T-helper 22 cell (primary cell): ENCODE measurements around the gene RAB3GAP2.
"Not testable (repeated sequence)": the region's sequence is repeated elsewhere in the genome, so short reads cannot be mapped to it uniquely, and the experiment has no call there.

Experiments
- DNase-seq: peaks from one replicate; pipeline ENCODE4 v3.0.0-alpha.2; 2020; ENCODE audit warnings: low read depth

RAB3GAP2 gene

DNA sequence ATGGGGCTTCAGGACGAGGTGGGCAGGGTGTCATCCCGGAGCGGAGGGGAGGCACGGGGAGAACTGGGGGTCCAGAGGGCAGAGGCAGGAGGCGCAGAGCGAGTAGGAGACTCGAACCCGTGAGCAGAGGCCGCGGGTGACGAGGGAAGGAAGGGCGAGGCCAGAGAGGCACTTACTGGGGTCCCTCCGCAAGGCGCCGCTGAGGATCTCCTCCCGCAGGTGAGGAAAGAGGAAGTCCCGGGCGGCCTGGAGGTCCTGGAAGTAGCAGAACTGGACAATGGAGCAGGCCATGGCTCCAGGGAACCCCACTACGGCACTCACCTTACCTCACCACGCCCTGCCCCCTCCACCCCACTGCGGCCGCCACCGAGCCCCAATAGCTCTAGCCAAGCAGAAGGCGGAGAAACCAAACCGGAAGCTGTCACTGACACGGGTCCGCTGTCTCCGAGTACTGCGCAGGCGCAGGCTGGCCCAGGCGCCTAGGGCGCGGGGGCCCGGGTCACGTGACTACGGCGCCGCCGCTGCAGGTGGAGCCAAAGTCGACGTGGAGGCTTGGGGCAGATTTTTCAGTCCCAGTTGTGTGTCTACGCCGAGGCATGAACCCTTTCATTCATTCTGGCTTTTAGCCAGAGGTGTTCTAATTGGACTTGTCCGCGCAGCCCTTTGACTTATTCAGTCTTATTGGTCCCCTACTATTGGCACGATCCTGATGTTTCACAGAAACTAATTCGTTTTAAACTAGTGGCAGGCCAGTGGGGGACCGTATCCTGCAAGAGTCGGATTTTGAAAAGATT lies at the start of gene RAB3GAP2:
Gene RAB3GAP2 (minus strand): TSS at position 407 of the 794 bp plus-strand sequence. CDS start 116 bp downstream, at position 291.
- DNase-seq, result peak; percentile 95

DNA sequence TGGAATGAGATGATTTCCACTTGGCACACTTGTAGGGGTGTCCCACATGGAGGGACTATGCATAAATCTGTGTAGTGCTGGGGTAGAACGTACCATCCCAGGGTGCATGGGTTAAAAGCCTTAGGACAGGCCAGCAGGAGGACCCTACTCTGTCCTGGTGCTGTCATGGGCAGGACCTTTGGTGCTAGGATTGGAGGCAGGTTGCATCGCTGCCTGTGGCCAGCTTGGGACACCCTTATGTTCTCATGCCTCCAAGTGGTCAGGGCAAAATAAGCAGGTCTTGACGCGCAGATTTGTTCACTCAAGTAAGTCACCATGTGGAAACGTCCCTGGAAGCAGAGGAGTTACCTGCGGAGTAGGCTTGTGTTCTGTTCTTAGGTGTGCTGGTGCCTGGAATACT lies 49.5 kb upstream of the RAB3GAP2 start:
- no peak for DNase-seq

DNA sequence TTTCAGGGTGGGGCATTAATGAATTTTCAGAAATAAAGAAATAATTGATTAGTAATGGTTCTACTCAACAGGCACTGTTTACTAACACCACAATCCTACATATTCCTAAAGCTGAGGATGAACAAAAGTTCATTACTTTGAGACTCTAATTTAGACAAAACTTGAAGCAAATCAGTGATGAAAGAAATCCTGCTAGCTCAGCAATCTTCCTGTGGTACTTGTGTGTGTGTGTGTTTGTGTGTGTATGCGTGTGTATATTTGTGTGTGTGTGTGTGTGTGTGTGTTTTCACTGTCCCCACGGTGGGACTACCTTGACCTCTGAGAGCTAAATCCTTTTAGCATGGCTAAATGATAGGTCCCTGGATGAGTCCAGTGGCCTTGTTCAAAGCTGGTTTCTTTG lies 48.5 kb upstream of the RAB3GAP2 start:
- DNase-seq, result no peak

GRCh38 chr1:220318673-220319072 lies 46.4 kb upstream of the RAB3GAP2 start:
- no peak for DNase-seq

- no peak for DNase-seq
These were observed 44.9 kb upstream of the RAB3GAP2 start for GRCh38 chr1:220317161-220317560.

GRCh38 chr1:220316305-220316704 lies 44.1 kb upstream of the RAB3GAP2 start:
- no peak for DNase-seq

GRCh38 chr1:220315070-220315839 lies 43.0 kb upstream of the RAB3GAP2 start:
- DNase-seq, result no peak

- no peak for DNase-seq
These were observed 41.3 kb upstream of the RAB3GAP2 start for GRCh38 chr1:220313576-220313975.

DNA sequence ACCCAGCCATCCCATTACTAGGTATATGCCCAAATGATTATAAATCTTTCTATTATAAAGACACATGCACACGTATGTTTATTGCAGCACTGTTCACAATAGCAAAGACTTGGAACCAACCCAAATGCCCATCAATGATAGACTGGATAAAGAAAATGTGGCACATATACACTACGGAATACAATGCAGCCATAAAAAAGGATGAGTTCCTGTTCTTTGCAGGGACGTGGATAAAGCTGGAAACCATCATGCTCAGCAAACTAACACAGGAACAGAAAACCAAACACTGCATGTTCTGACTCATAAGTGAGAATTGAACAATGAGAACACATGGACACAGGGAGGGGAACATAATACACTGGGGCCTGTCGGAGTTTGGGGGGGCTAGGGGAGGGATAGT lies 37.9 kb upstream of the RAB3GAP2 start:
- DNase-seq, result not testable (repeated sequence)

DNA sequence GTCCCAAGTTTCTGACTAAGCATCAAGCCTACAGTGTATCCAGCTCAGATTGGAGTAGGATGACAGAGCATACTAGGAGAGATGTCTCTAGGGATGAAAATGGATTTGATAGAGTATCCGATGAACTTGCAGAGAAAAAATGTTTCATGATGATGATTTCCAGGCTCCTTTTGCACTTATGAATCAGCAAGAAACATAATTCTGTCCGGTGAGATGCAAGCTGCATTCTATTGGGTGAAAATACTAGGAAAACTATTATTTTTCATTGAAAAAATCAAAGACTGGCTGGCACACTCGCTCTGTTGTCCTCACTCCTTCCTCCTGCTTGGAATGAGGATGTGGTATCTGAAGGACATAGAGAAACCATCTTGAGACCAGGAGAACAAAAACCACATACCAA lies 35.4 kb upstream of the RAB3GAP2 start:
- DNase-seq, result no peak

DNA sequence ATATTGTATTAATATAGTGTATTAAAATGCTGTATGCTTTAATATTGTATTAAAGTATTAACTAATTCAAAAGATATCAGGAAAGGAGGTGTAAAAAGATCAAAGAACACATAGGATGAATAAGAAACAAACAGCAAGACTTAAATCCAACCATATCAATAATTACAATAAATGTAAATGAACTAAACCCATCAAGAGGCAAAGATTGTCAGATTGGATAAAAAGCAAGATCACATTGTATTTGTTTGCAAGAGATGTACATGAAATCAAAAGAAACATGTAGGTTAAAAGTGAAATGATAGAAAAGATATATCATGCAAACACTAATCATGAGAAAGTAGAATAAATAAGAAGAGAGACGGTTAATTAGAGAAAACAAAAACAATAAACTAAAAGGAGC lies 34.1 kb upstream of the RAB3GAP2 start:
- no peak for DNase-seq

DNA sequence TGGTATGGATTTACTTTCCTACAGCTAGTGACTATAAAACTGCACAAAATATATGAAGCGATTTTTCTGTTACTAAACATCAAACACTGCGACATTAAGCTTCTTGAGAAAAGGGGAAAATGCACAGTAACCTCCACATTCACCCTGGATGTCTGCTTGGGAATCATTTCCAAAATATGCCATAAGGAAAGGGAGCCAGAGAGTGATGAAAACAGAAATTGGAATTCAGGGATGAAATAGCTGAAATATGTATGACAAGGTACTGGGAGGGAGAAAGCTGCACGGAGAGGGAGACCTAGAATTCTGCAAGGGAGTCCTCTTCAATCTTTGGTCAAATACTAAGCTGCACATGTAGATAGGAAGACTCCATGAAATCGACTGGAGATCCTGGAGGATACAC lies 31.6 kb upstream of the RAB3GAP2 start:
- no peak for DNase-seq

DNA sequence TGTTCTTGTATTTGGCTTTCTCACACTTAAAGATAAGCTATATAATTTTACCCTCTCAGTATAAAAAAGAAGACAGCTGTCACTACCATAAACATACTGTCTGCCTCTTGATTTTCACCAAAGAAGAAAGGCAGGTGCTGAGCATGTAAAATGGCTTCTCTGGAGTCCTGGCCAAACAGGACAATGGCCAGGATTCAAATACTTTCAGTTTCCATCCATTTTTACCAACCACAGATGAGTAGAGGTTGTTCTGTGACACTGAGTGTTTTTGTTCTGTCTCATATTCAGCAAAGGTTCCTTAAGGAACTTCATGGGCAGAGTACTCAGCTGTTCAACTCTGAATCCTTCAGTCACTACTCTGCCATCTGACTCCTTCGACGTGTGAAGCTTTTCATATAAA lies 29.4 kb upstream of the RAB3GAP2 start:
- no peak for DNase-seq

GRCh38 chr1:220300442-220301121 lies 28.3 kb upstream of the RAB3GAP2 start:
- no peak for DNase-seq

DNA sequence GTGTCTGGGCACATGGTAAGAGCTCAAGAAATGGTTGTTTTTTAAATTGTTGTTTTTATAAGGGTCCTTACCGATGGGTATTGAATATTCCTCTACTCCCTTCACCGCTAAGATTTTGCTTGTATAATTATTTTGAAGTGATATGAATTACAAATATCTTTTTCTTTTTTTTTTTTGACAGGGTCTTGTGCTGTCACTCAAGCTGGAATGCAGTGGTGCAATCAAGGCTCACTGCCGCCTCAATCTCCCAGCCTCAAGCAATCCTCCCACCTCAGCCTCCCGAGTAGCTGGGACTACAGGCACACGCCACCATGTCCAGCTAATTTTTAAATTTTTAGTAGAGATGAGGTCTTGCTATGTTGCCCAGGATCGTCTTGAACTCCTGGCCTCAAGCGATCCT lies 27.1 kb upstream of the RAB3GAP2 start:
- DNase-seq, result no peak

- no peak for DNase-seq
These were observed 26.4 kb upstream of the RAB3GAP2 start for GRCh38 chr1:220298470-220299205.

DNA sequence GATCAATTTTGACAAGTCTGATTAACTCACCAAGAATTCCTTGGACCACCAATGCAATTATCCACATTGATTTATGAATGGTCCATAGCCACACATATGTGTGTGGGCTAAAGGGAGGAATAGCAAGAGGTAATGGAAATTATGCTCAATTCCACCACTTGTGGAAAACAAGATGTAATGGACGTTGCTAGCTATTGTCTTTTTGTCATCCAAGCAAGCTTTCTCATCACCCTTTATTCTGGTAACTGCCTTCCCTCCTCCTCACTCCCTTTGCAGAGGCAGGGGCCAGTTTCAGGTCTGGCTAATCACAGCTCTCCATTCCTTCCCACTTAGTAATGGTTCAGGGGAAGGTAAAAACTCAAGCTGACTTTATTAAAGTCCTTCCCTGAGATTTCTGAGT lies 24.7 kb upstream of the RAB3GAP2 start:
- DNase-seq, result no peak

DNA sequence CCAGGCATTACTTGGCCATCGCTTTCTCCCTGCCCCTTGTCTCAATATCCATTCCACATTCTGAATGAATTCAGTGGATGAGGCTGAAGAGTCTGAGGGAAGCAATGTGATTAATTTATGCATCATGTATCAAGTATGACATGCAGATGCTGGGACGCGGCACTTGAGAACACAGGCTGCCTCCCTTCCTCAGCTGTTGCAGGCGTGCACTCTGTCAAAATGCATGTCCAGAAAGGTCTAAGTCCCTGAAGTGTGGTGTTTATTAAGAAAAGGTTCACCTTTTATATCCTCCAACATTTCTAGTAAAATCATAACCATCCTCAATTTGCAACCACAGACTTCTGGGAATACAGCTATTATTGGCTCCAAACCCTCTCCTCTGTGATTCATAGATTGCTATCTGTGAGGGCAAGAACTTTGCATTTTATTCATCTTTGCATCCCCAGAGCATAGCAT lies 22.6 kb upstream of the RAB3GAP2 start:
- no peak for DNase-seq

DNA sequence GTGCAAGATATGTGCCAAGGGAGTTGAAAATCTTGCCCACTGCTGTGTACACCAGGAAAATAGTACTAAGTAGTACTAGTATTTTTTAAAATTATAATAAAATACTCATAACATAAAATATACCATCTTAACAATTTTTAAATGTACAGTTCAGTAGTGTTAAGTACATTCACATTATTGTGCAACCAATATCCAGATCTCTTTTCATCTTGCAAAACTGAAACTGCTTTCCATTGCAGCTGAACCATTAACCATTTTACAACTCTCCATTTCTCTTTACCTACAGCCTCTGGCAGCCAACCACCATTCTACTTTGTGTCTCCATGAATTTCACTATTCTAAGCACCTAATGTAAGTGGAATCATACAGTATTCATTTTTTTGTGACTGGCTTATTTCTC lies 19.3 kb upstream of the RAB3GAP2 start:
- no peak for DNase-seq

DNA sequence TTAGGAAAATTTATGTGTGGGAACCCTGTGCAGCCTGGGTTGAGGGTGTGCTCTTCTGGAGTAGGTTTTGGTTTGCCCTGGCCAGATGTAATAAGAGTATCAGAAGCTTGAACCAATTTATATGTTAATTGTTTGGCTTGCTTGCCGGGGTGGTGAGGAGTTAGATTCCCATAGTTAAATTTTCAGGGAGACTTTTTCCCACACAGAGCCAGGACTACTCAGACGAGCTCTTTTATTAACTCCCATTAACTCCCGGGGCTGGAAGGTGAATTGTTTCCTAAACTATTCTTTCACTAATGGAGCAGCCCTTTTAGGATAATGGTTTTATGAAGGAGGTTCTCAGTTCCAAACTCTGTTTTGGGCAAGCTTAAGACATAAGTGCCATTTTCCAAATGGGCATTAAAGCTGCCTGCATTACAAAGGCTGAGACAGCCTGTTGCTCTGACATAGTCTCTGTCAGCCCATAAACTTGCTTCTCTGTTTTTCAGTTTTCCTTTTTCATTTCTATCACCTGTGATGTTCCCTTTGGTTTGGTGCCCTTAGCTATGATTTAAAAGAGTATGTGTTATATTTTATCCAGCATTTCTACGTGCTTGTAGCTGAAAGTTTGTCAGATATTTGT lies 18.0 kb upstream of the RAB3GAP2 start:
- no peak for DNase-seq

DNA sequence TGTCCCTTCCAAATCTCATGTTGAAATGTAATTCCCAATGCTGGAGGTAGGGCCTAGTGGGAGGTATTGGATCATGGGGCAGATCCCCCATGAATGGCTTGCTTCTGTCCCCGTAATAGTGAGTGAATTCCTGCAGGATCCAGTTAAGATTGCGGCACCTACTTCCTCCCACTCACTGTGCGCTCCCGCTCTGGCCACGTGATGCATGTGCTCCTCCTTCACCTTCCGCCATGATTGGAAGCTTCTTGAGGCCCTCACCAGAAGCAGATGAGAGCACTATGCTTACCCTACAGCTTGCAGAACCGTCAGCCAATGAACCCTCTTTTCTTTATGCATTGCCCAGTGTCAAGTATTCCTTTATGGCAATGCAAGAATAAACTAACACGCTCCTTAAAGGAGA lies 14.9 kb upstream of the RAB3GAP2 start:
- DNase-seq, result no peak

- no peak for DNase-seq
These were observed 11.4 kb upstream of the RAB3GAP2 start for GRCh38 chr1:220283625-220284024.
